OCI-LY3 (cell line): Measurements from ENCODE around the gene FREY1.

Source experiments
- H2AFZ ChIP-seq: fragments of 200-600, 300-600 bp; shearing (Covaris generic); 2 replicates; pipeline ENCODE4 v1.6.0; 2014; ENCODE audit warnings: antibody characterized with exemption, low read depth, low read length
- H3K27ac ChIP-seq: fragments of 200-600, 300-600 bp; sonication (generic); 2 replicates; pipeline ENCODE4 v1.5.1; 2014; ENCODE audit warnings: mild to moderate bottlenecking, low read length, moderate library complexity, mixed read lengths
- H3K27me3 ChIP-seq: fragments of 200-600, 300-600 bp; sonication (generic); 2 replicates; pipeline ENCODE4 v1.6.1; 2014; ENCODE audit warnings: low read depth, low read length, mixed read lengths
- H3K36me3 ChIP-seq: fragments of 200-600, 300-600 bp; sonication (generic); replicated peaks from 2 replicates; pipeline ENCODE3; 2014; ENCODE audit warnings: low read depth, low read length, mixed read lengths
- H3K4me1 ChIP-seq: fragments of 300-600, 200-600 bp; sonication (generic); 2 replicates; pipeline ENCODE4 v1.6.1; 2014; ENCODE audit warnings: low read length, mixed read lengths
- H3K4me2 ChIP-seq: fragments of 200-600, 300-600 bp; sonication (generic); 2 replicates; pipeline ENCODE4 v1.6.1; 2014; ENCODE audit warnings: low read length, mixed read lengths
- H3K4me3 ChIP-seq: fragments of 300-600, 200-600 bp; sonication (generic); 2 replicates; pipeline ENCODE4 v1.5.1; 2014; ENCODE audit warnings: antibody characterized with exemption, mild to moderate bottlenecking, low read length, moderate library complexity
- H3K79me2 ChIP-seq: fragments of 300-600, 200-600 bp; shearing (Covaris generic); 2 replicates; pipeline ENCODE4 v1.6.1; 2014; ENCODE audit warnings: mild to moderate bottlenecking, low read length, mixed read lengths
- H3K9ac ChIP-seq: fragments of 300-600, 200-600 bp; shearing (Covaris generic); 2 replicates; pipeline ENCODE4 v1.6.0; 2014; ENCODE audit warnings: mild to moderate bottlenecking, low read length, moderate library complexity
- H3K9me3 ChIP-seq: fragments of 200-600, 300-600 bp; shearing (Covaris generic); 2 replicates; pipeline ENCODE4 v1.6.1; 2014; ENCODE audit warnings: low read length, mixed read lengths; ENCODE audit not compliant: insufficient read depth
- H4K20me1 ChIP-seq: fragments of 200-600, 300-600 bp; sonication (generic); 2 replicates; pipeline ENCODE4 v1.6.1; 2016; ENCODE audit warnings: low read length, mixed read lengths; ENCODE audit not compliant: insufficient read depth
- CTCF ChIP-seq: fragments of 200-600, 300-600 bp; sonication (generic); IDR thresholded peaks from 2 replicates; pipeline ENCODE4 v1.5.1; 2014; ENCODE audit warnings: antibody characterized with exemption, low read length, low read depth
- EZH2phosphoT487 ChIP-seq: fragments of 200-600 bp; shearing (Covaris generic); IDR thresholded peaks from 2 replicates; pipeline ENCODE4 v1.6.1; 2018; ENCODE audit warnings: antibody characterized with exemption, mixed run types, low read depth

Gene FREY1

GRCh38 chr11:45933846-45934579 is 26.9 kb upstream of the FREY1 start:
- peak overlapping the region; percentile 96 for H3K27ac ChIP-seq

GRCh38 chr11:45933131-45933831 is 26.2 kb upstream of the FREY1 start:
- Histone ChIP-seq H3K27me3 (no peaks in the 10 kb centered on the region), H4K20me1 (peaks cover 2% of the 10 kb centered on the region; the same call in 1 of the 2 replicates), H3K36me3 (peaks cover 29% of the 10 kb centered on the region), H3K27ac (peak overlapping the region; percentile 96), H3K4me3 (peak overlapping the region; percentile 79), H3K9ac (peak overlapping the region; percentile 76), H3K9me3 (no peaks in the 10 kb centered on the region), H2AFZ (no peak overlapping the region), H3K79me2 (peaks cover 30% of the 10 kb centered on the region), H3K4me2 (peak overlapping the region; percentile 77), H3K4me1 (peaks cover 89% of the 10 kb centered on the region)
- TF ChIP-seq CTCF (no peak), EZH2phosphoT487 (no peak)

More at GRCh38 chr11:45933846-45934579, 26.9 kb upstream of the FREY1 start:
- Histone ChIP-seq H3K27me3 (no peaks in the 10 kb centered on the region), H3K4me1 (peaks cover 94% of the 10 kb centered on the region), H3K9me3 (no peaks in the 10 kb centered on the region), H3K4me3 (peak overlapping the region; percentile 79), H3K9ac (peak overlapping the region; percentile 61), H3K79me2 (peaks cover 30% of the 10 kb centered on the region), H3K36me3 (peaks cover 29% of the 10 kb centered on the region), H3K4me2 (peak overlapping the region; percentile 77), H4K20me1 (peaks cover 2% of the 10 kb centered on the region; the same call in 1 of the 2 replicates), H2AFZ (no peak overlapping the region)
- TF ChIP-seq CTCF (no peak), EZH2phosphoT487 (no peak)

DNA sequence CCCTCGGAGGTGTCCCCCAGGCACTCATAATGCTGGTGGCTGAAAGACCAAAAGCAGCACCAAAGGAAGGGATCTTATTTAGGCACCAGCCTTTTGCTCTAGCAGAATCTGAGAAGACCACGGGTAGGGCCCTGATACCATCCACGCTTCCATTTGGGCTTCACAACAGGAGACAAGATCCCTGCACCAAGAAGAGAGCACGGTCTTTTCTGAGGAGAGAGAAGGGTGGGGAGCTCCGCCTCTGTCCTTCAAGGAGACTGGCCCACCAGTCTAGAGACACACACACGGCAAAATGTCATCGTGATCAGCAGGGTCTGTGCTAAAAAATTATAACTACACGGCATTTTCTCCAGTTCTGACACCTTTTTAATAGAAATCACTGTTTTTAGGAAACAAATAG is 25.1 kb upstream of the FREY1 start:
- H3K4me3 ChIP-seq, result peak overlapping the region; percentile 79
- H2AFZ ChIP-seq, result no peak overlapping the region
- H3K4me2 ChIP-seq, result peak overlapping the region; percentile 77
- H3K36me3 ChIP-seq, result peaks cover 23% of the 10 kb centered on the region
- no peaks in the 10 kb centered on the region for H3K27me3 ChIP-seq
- no peaks in the 10 kb centered on the region for H3K9me3 ChIP-seq
- no peak for TF ChIP-seq EZH2phosphoT487
- no peak for TF ChIP-seq CTCF
- H3K9ac ChIP-seq, result peak overlapping the region; percentile 76
- H3K79me2 ChIP-seq, result peaks cover 30% of the 10 kb centered on the region
- peaks cover 81% of the 10 kb centered on the region for H3K4me1 ChIP-seq
- peaks cover 2% of the 10 kb centered on the region; the same call in 1 of the 2 replicates for H4K20me1 ChIP-seq
- peak overlapping the region; percentile 96 for H3K27ac ChIP-seq

GRCh38 chr11:45931739-45932138 is 24.7 kb upstream of the FREY1 start:
- Histone ChIP-seq H2AFZ (no peak overlapping the region), H3K27ac (peak overlapping the region; percentile 96), H3K36me3 (peaks cover 22% of the 10 kb centered on the region), H4K20me1 (peaks cover 2% of the 10 kb centered on the region; the same call in 1 of the 2 replicates), H3K4me2 (peak overlapping the region; percentile 77), H3K9ac (peak overlapping the region; percentile 76), H3K79me2 (peaks cover 30% of the 10 kb centered on the region), H3K9me3 (no peaks in the 10 kb centered on the region), H3K27me3 (no peaks in the 10 kb centered on the region), H3K4me1 (peaks cover 76% of the 10 kb centered on the region), H3K4me3 (peak overlapping the region; percentile 79)
- TF ChIP-seq CTCF (no peak), EZH2phosphoT487 (no peak)
